NB4 (cell line): ENCODE data around the gene CAMSAP1.
A peak's percentile ranks its signal among the peaks of the same experiment; 100 is the strongest.

Source experiments
- DNase-seq: peaks from one replicate; pipeline ENCODE4 v3.0.0; 2010; ENCODE audit warnings: low read depth
- H3K4me3 ChIP-seq: one replicate; pipeline ENCODE4 v1.5.1; 2011; ENCODE audit warnings: mild to moderate bottlenecking, low read depth, low read length, moderate library complexity
- MYC ChIP-seq: IDR thresholded peaks from 2 replicates; pipeline ENCODE4 v1.6.1; 2011; ENCODE audit warnings: low read depth, low read length
- POLR2A ChIP-seq: IDR thresholded peaks from 2 replicates; pipeline ENCODE4 v1.6.1; 2011; ENCODE audit warnings: mild to moderate bottlenecking; ENCODE audit not compliant: insufficient read length; ENCODE audit errors: extremely low read depth
- TF ChIP-seq, protein P1 (sequence below): IDR thresholded peaks from 2 replicates; pipeline ENCODE4 v1.6.1; 2011; ENCODE audit warnings: low read depth, low read length
- TF ChIP-seq, protein P2 (sequence below): IDR thresholded peaks from one replicate; pipeline ENCODE4 v1.5.1; 2012; ENCODE audit warnings: low read depth, low read length

CAMSAP1 gene

DNA sequence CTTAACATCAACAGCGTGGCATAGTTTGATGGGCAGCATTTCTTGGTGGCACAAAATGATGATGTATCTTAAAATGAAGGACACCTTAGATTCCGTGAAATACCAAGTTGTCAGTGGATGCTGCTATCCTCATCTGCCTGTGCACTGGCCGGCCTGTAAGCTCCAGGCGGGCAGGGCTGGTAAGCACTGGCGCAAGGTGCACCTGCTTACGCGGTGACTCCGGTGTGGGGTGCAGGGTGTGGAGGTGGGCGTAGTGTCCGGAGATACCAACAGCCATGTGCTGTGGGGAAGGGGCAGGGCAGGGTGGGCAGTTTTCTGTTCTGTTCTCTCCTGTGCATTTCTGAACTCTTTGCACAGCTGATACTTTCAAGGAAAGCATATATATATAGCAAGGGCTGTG, 103.9 kb downstream of the CAMSAP1 start:
- DNase-seq = no peak
- TF ChIP-seq POLR2A (no peak), MYC (no peak)
- TF ChIP-seq, protein P1, sequence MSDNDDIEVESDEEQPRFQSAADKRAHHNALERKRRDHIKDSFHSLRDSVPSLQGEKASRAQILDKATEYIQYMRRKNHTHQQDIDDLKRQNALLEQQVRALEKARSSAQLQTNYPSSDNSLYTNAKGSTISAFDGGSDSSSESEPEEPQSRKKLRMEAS = no peak
- TF ChIP-seq, protein P2, sequence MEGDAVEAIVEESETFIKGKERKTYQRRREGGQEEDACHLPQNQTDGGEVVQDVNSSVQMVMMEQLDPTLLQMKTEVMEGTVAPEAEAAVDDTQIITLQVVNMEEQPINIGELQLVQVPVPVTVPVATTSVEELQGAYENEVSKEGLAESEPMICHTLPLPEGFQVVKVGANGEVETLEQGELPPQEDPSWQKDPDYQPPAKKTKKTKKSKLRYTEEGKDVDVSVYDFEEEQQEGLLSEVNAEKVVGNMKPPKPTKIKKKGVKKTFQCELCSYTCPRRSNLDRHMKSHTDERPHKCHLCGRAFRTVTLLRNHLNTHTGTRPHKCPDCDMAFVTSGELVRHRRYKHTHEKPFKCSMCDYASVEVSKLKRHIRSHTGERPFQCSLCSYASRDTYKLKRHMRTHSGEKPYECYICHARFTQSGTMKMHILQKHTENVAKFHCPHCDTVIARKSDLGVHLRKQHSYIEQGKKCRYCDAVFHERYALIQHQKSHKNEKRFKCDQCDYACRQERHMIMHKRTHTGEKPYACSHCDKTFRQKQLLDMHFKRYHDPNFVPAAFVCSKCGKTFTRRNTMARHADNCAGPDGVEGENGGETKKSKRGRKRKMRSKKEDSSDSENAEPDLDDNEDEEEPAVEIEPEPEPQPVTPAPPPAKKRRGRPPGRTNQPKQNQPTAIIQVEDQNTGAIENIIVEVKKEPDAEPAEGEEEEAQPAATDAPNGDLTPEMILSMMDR = no peak
- no peak overlapping the region for H3K4me3 ChIP-seq

DNA sequence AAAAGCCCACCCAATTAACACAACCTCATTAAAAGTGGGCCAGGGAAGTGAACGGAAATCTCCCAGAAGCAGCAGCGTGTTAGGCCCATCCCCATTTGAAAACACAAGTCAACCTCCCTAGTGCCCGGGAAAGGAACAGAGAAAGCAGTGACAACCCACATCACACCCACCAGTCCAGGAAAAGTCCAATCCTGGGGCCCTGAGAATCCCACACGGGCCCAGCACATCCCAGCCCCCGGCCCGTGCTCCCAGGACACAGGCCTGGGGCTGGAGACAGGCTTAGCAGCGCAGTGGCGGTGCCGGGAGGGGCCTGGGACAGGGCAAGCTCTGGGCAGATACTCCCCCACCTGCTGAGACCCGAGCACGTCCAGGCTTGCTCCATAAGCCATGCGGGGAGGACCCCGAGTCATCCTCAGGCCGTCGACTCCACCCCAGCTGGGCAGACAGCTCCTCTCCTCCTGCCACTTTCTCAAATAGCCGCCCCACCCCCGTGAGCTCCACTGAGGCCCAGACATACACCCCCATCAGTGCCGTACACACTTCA, 104.4 kb downstream of the CAMSAP1 start:
- TF ChIP-seq, protein P1 = no peak
- no peak for TF ChIP-seq MYC
- no peak for TF ChIP-seq POLR2A
- TF ChIP-seq, protein P2 = no peak
- H3K4me3 ChIP-seq = no peak overlapping the region
- DNase-seq = no peak

DNA sequence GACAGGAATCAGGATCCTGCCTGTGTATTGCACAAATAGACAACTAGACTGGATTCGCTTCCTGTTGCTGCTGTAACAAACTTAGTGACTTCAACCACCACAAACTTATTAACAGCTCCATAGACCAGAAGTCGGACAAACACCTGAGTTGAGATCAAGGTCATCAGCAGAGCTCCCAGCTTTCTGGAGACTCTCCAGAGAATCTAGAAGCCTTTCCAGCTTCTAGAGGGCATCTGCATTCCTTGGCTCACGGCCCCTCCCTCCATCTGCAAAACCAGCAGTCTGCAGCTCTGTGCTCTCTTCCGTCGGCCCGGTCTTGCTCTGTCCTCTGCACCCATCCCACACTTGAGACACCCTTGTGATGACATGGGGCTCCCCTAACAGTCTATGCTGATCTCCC, 106.3 kb downstream of the CAMSAP1 start:
- no peak overlapping the region for H3K4me3 ChIP-seq
- no peak for TF ChIP-seq POLR2A
- TF ChIP-seq, protein P1 = no peak
- TF ChIP-seq MYC = no peak
- TF ChIP-seq, protein P2 = no peak
- no peak for DNase-seq

DNA sequence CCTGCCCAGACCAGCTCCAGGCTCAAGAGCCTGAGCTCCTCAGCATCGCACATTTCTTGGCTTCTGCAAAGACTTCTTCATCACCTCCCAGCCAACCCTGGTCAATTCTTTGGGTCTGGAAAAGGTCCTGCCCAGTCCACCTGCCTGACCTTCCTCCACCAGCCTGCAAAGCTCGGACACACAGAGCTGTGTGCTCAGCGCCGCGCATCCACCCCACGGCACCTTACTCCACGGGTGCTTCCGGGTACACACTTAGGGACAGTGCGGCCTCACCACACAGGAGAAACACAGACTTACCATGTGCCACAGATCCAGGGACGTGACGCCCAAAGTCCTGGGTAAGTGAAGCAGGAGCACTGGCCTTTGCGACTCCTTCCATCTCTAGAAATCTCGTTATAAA, 108.1 kb downstream of the CAMSAP1 start:
- TF ChIP-seq, protein P2 = no peak
- TF ChIP-seq MYC (no peak), POLR2A (no peak)
- TF ChIP-seq, protein P1 = no peak
- no peak overlapping the region for H3K4me3 ChIP-seq
- no peak for DNase-seq

DNA sequence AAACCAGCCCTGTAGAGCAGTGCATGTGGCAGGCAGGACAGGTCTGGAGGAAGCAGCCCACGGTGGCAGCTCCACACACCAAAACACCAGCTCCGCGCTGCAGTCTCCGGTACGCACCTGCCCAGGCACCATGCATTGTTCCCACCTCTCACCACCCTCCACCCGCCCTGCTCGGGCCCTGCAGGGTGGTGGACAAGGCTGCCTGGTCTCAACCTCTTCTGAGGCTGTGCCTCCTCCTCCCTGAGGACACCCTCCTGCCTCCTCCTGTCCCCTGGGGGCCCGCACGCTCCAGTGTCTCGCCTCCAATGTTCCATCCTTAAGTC, 109.1 kb downstream of the CAMSAP1 start:
- TF ChIP-seq MYC = no peak
- TF ChIP-seq POLR2A = no peak
- TF ChIP-seq, protein P2 = no peak
- TF ChIP-seq, protein P1 = no peak
- no peak overlapping the region for H3K4me3 ChIP-seq
- DNase-seq = no peak

DNA sequence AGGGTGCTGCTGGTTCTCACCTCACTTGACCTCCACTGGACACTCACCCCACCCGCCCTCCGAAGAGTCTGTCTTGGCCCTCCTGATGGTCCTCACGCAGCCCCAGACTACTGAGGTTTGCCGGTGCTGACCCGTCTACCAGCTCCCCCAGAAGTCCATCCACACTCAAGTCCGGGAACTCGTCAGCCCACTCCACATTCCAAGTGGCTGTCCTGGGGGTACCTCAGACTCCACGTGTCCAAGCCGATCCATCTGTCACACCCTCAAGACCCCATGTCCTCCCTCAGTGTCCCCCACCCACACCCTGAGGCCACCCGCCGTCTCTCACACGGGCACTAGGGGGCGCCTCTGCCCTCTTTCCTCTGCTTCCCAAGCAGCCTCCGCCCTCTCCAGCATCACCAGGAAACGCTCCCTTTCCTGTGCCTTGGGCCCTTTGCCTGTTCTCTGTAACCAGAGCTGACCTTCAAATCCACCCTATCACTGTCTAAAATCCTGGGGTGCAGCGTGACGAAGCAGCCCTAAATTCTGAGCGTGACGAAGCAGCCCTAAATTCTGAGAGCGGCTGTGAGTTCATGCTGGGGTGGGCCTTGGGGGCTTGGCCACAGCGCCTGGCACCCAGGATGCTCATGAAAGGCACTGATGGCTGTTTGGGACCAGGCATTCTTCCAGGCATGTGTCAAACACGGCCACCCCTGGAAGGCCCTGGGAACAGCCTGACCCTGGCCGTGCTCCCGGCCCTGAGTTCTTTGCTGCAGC, 109.7 kb downstream of the CAMSAP1 start:
- DNase-seq = peak; percentile 60
- H3K4me3 ChIP-seq = no peak overlapping the region
- TF ChIP-seq, protein P2 = peak; percentile 79
- TF ChIP-seq, protein P1 = no peak
- TF ChIP-seq POLR2A (no peak), MYC (no peak)
